ENCODE results near the gene FST.

Gene FST

DNA sequence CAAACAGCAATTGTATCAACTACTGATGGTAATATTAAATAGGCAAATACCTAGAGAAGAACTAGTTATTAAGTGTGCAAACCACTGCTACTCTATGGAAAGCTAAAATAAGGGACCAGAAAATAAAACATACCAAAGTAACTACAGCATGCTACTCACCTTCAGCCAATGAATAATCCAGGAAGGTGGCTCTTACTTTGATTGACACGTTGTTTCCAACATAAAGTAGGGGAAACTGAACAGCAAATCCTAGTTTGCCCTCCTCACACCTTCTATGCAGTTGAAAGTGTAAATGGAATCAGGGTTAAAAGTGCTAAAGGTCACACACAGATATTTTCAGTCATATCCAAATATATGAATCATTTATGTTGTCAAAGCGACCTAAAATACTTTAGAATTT is 5.1 kb upstream of the FST start:
- Histone ChIP-seq H3K4me1 (ENCODE audit: control insufficient read depth, insufficient read depth, low read length) (no peaks in the 10 kb centered on the region), H3K27ac (ENCODE audit: low read length) (no peak overlapping the region), H3K36me3 (ENCODE audit: control insufficient read depth, insufficient read depth, low read length) (no peaks in the 10 kb centered on the region), H3K4me3 (ENCODE audit: low read length) (no peak overlapping the region), H3K27me3 (ENCODE audit: control insufficient read depth, insufficient read depth, low read length) (no peaks in the 10 kb centered on the region), H3K9me3 (ENCODE audit: control insufficient read depth, insufficient read depth, low read length) (no peaks in the 10 kb centered on the region)
- WGBS (ENCODE audit: insufficient coverage, insufficient read length): no CpG with 5 or more reads among the region's 2 CpGs
- DNase-seq (ENCODE audit: low read depth, low spot score): no peak

DNA sequence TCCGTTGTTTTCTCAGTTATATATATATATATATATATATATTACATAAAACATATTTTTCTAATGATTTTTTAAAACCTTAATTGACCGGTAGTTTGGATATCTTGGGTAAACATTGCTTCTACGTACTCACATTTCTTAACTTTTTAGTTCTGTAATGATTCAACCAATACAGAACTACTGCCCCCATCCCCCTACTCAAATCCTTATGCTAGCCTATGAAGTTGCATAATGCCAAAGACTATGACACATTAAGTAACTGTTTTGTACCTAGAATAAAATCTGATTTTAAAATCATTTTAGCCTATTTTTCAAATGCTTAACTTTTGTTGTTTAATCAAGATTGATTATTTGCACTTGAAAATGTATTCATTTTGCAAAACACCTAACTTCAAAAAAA is 4.4 kb upstream of the FST start:
- WGBS (ENCODE audit: insufficient coverage, insufficient read length): no CpG with 5 or more reads among the region's 3 CpGs
- Histone ChIP-seq H3K4me1 (ENCODE audit: control insufficient read depth, insufficient read depth, low read length) (no peaks in the 10 kb centered on the region), H3K27me3 (ENCODE audit: control insufficient read depth, insufficient read depth, low read length) (no peaks in the 10 kb centered on the region), H3K9me3 (ENCODE audit: control insufficient read depth, insufficient read depth, low read length) (no peaks in the 10 kb centered on the region), H3K4me3 (ENCODE audit: low read length) (no peak overlapping the region), H3K27ac (ENCODE audit: low read length) (no peak overlapping the region), H3K36me3 (ENCODE audit: control insufficient read depth, insufficient read depth, low read length) (no peaks in the 10 kb centered on the region)
- DNase-seq (ENCODE audit: low read depth, low spot score): no peak

DNA sequence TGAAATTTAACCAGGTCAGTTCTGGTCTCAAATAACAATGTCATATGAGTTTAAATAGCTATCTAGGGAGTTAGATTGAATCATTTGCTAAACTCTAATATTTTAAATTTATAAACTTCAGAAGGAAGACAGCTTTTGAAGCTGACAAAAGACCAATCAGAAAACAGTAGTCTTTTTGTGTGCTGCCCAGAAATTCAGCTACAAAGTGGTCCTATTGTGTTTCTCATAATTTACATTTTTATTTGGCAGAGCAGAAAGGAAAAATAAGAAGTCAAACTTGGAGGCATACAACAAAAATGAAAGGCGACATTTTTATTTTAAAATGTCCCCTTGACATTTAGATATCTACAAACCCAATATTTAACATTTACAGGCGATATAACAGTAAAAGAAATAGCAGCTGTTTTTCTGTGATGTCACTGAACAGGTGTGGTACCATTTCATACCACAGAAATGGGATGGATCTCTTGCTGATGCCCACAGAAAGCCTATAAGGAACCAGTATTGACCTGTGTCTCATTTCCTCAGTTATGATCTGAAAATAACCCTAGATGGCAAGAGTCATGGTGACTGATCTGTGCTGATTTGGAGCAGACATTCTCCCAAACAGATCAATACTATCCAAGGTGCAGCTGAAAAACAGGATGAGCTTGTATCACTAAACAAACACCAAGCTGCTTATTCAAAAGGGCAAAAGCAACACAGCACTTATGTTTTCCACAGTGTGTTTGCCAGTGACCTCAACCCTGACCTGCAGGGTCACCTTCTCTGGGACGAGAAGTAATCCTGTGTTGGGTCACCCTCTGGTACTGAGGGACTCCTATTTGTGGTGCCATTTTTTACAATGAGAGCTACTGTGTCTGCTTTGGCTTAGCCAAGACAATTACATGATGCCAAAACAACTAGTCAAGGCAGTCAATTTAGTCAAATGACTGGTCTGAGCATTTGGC is 3.6 kb upstream of the FST start:
- Histone ChIP-seq H3K9me3 (ENCODE audit: control insufficient read depth, insufficient read depth, low read length) (no peaks in the 10 kb centered on the region), H3K27ac (ENCODE audit: low read length) (no peak overlapping the region), H3K27me3 (ENCODE audit: control insufficient read depth, insufficient read depth, low read length) (no peaks in the 10 kb centered on the region; the same call in 1 of the 2 replicates), H3K36me3 (ENCODE audit: control insufficient read depth, insufficient read depth, low read length) (no peaks in the 10 kb centered on the region), H3K4me3 (ENCODE audit: low read length) (no peak overlapping the region), H3K4me1 (ENCODE audit: control insufficient read depth, insufficient read depth, low read length) (no peaks in the 10 kb centered on the region)
- DNase-seq (ENCODE audit: low read depth, low spot score): no peak
- no CpG with 5 or more reads among the region's 3 CpGs for WGBS (ENCODE audit: insufficient coverage, insufficient read length)

DNA sequence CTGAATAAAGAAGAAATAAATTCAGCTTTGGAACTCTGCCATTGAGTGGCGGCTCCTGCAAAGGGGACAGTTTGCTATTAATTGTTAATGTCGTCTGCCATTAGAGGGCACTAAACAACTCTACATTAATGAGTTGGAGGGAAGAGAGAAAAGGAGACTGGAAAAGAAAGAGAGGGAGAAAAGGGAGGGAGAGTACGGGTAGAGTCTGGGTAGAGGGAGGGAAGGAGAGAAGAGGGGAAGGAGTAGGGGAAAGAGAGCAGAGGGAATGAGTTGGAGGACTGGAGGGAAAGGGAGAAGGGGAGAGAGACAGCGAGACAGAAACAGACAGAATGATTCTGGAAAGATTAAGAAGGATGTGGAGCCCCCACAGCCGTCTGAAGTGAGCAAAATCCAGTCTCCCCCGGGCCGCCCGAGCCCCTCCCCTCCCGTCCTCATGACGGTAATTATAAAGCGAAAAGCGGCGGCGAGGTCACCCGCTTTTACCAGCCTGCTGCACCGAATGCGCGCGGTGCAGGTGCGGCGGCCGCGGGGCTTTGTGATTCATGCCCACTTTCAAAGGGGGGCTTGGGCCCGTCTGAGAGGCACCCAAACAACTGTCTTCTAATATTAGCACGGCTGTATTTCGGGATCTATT is 1.9 kb upstream of the FST start:
- Histone ChIP-seq H3K4me3 (ENCODE audit: low read length) (peak overlapping the region; percentile 97; the same call in 1 of the 2 replicates), H3K27ac (ENCODE audit: low read length) (no peak overlapping the region), H3K4me1 (ENCODE audit: control insufficient read depth, insufficient read depth, low read length) (0 out of 2 replicates have a peak, but pooled peaks cover 1% of the 10 kb centered on the region), H3K36me3 (ENCODE audit: control insufficient read depth, insufficient read depth, low read length) (no peaks in the 10 kb centered on the region), H3K9me3 (ENCODE audit: control insufficient read depth, insufficient read depth, low read length) (no peaks in the 10 kb centered on the region), H3K27me3 (ENCODE audit: control insufficient read depth, insufficient read depth, low read length) (no peaks in the 10 kb centered on the region; the same call in 1 of the 2 replicates)
- DNase-seq (ENCODE audit: low read depth, low spot score): no peak
- WGBS (ENCODE audit: insufficient coverage, insufficient read length): no CpG with 5 or more reads among the region's 26 CpGs

DNA sequence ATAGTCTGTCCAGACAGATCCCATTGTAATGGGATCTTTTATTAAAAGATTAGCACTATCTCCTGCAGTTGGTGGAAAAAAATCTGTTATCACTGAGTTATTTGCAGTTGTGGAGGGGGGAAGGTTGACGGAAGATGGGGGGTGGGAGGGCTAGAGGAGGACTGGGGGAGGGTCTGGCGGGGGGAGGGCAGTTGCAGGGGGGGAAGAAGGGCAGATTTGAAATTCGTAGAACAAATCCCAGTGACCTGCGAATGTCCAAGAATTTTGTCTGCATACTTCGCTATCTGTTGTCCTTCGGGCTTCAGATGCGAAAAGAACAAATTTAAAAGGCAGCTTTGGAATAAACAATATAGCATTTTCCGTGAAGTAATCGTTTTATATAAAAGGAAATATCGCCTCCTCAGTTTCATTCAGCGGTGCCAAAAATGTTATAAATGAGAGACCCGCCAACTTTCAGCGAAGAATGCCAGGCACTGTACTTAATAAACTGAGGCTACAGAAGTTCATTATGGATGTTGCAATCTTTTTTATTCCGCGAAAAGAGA is 1.3 kb upstream of the FST start:
- Histone ChIP-seq H3K36me3 (ENCODE audit: control insufficient read depth, insufficient read depth, low read length) (peaks cover 4% of the 10 kb centered on the region; the same call in 1 of the 2 replicates), H3K27ac (ENCODE audit: low read length) (no peak overlapping the region), H3K4me1 (ENCODE audit: control insufficient read depth, insufficient read depth, low read length) (0 out of 2 replicates have a peak, but pooled peaks cover 1% of the 10 kb centered on the region), H3K27me3 (ENCODE audit: control insufficient read depth, insufficient read depth, low read length) (no peaks in the 10 kb centered on the region; the same call in 1 of the 2 replicates), H3K9me3 (ENCODE audit: control insufficient read depth, insufficient read depth, low read length) (no peaks in the 10 kb centered on the region), H3K4me3 (ENCODE audit: low read length) (peak overlapping the region; percentile 97; the same call in 1 of the 2 replicates)
- DNase-seq (ENCODE audit: low read depth, low spot score): no peak
- whole genome bisulfite sequencing (ENCODE audit: insufficient coverage, insufficient read length): no CpG with 5 or more reads among the region's 15 CpGs

DNA sequence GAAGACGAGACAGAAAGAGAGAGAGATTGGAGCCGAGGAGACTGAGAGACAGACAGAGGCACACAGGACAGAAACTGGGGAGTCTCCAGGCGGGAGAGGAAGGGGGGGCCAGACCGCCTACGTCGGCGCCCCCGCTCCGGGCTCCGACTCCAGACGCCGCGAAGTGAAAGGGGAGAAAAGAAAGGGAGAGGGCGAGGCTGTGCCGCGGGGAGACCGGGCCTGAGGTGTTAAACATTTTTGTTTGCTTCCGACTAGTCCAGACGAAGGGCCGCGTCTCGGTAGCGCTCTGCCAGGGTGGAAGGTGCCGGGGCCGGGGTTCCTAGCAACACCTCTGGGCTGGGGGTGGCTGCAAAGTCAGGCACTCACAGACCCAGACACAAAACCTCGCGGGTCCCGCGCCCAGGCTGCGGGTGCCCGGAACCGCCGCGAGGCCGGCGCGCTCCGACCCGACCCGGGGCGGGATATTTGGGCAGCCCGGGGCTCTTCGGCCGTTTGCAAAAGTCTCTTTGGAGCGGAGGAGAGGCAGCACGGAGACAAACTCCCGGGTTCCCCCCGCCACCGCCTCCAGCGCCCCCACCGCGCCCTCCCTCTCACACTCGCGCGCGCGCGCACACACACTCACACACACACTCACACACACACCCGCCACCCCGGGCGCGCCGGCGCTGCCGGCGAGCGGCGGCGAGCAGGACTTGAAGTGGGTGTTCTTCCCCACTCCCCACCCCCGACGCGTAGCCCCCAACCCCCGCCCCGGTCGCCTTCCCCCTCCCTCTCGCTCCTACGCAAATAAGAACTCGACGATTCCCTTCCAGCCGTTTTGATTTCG is 626 bp upstream of the FST start:
- no peak overlapping the region for H3K27ac ChIP-seq (ENCODE audit: low read length)
- 0 out of 2 replicates have a peak, but pooled peaks cover 1% of the 10 kb centered on the region for H3K4me1 ChIP-seq (ENCODE audit: control insufficient read depth, insufficient read depth, low read length)
- H3K9me3 ChIP-seq (ENCODE audit: control insufficient read depth, insufficient read depth, low read length): no peaks in the 10 kb centered on the region
- no peaks in the 10 kb centered on the region; the same call in 1 of the 2 replicates for H3K27me3 ChIP-seq (ENCODE audit: control insufficient read depth, insufficient read depth, low read length)
- H3K4me3 ChIP-seq (ENCODE audit: low read length): peak overlapping the region; percentile 97; the same call in 1 of the 2 replicates
- no peak for DNase-seq (ENCODE audit: low read depth, low spot score)
- peaks cover 5% of the 10 kb centered on the region; the same call in 1 of the 2 replicates for H3K36me3 ChIP-seq (ENCODE audit: control insufficient read depth, insufficient read depth, low read length)
- no CpG with 5 or more reads among the region's 81 CpGs for WGBS (ENCODE audit: insufficient coverage, insufficient read length)

DNA sequence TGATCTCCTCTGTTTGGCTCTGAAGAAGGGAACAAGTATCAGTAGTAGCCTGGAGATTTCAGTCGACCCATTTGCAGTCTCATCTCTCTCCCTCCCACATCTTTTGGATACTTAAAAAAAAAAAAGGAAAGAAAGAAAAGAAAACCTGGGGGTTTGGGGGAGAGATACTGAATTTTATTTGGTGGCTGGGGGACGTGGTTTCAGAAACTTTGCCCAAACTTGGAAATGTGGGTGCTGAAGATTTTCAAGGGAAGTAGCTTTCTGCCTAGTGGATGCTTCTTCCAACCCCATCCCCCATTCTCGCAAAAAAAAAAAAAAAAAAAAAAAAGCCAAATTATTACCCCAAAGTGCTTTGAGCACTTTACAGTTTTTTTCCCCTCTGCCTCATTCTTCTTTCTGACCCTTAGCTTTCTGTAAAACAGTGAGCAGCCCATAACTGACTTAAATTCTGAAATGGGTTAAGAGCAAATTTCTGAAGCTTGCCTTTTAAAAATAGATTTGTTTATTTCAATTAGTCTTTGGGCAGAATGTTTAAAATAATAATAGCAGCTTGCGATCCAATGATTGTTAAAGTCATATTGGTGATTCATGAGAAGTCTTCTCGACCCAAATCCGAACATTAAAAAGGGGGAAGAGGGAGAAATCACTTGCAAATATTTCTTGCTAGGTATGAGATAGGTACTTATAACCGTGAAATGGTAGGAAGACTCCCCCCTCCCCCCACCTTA is 894 bp downstream of the FST start:
- DNase-seq (ENCODE audit: low read depth, low spot score): no peak
- WGBS (ENCODE audit: insufficient coverage, insufficient read length): no CpG with 5 or more reads among the region's 7 CpGs
- Histone ChIP-seq H3K9me3 (ENCODE audit: control insufficient read depth, insufficient read depth, low read length) (no peaks in the 10 kb centered on the region), H3K4me1 (ENCODE audit: control insufficient read depth, insufficient read depth, low read length) (0 out of 2 replicates have a peak, but pooled peaks cover 1% of the 10 kb centered on the region), H3K27me3 (ENCODE audit: control insufficient read depth, insufficient read depth, low read length) (no peaks in the 10 kb centered on the region; the same call in 1 of the 2 replicates), H3K4me3 (ENCODE audit: low read length) (peak overlapping the region; percentile 97; the same call in 1 of the 2 replicates), H3K27ac (ENCODE audit: low read length) (no peak overlapping the region), H3K36me3 (ENCODE audit: control insufficient read depth, insufficient read depth, low read length) (peaks cover 5% of the 10 kb centered on the region; the same call in 1 of the 2 replicates)

DNA sequence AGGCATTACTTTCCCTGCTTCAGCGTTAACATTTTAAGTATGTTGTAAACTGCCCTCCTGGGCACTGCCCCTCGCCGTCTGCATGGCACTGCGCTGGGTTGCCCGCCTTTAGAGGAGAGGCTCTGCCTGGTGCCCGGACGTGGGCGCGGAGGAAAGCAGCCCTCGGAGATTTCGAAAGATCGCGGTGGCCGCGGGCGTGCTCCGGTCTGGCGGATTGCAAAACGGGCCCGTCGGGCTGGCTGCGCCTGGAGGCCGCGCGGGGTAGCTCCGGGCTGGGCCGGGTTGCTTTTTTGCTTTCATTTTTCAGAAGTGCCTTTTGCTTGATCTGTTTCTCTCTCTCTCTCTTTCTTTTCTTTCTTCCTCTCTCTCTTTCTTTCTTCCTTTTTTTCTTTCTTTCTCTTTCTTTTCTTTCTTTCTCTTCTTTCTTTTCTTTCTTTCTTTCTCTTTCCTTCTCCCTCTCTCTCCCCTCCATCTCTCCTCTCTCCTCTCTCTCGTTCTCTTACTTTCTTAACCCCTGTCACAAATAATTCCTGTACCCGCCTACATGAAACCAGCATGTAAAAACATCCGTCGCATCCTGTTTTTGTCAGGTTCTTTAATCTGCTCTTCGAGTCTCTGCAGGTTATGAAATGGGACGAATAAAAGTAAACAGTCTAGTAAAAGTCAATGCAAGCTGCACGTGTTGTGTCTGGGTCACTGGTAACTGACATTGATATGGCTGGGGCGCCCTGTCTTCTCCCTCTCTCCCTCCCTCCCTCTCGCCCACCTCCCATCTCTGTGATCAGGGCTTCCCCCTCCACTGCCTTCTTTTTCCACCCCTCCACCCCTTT is 1.7 kb downstream of the FST start:
- WGBS (ENCODE audit: insufficient coverage, insufficient read length): no CpG with 5 or more reads among the region's 36 CpGs
- Histone ChIP-seq H3K4me3 (ENCODE audit: low read length) (peak overlapping the region; percentile 85), H3K9me3 (ENCODE audit: control insufficient read depth, insufficient read depth, low read length) (no peaks in the 10 kb centered on the region), H3K4me1 (ENCODE audit: control insufficient read depth, insufficient read depth, low read length) (0 out of 2 replicates have a peak, but pooled peaks cover 1% of the 10 kb centered on the region), H3K36me3 (ENCODE audit: control insufficient read depth, insufficient read depth, low read length) (peaks cover 5% of the 10 kb centered on the region; the same call in 1 of the 2 replicates), H3K27me3 (ENCODE audit: control insufficient read depth, insufficient read depth, low read length) (no peaks in the 10 kb centered on the region; the same call in 1 of the 2 replicates), H3K27ac (ENCODE audit: low read length) (no peak overlapping the region)
- DNase-seq (ENCODE audit: low read depth, low spot score): no peak
